ENCODE data around the gene SEMA6A. TPM values are rescaled to one million over a fixed set of nuclear protein-coding genes. Genes with fewer than 3 reads are reported as not detected.

SEMA6A gene
- total RNA-seq, 1 experiment from 2014 or later: 2.1 TPM

DNA sequence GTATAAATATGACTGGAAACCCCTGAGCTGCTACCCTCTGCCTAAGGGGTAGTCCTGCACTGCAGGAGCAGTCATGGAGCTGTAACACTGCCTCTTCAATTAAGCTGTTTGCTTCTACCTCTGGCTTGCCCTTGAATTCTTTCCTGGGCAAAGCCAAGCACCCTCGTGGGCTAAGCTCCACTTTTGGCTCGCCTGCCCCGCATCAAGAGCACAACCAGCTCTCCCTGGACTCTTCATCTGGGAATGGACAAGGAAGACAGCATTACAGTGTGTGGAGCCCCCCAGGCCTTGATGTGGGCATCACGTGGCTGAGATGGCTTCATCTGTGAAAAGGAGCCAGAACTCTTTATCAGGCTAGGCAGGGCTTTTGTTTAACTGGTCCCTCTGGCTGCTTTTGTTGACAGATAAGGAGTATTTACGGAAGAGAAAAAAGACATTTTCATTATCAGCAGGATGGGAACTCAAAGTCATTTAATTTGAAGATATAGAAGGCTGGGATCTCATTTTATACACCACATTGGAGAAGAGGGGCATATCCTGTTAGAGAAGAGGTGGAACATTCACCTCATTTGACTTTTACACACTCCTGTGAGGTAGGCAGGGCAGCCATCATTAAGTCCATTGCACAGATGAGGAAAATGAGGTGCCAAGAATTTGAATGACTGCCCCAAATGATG, 137.8 kb downstream of the SEMA6A start:
- H3K9me3 Mint-ChIP-seq (ENCODE audit: unreplicated experiment): no peaks in the 10 kb centered on the region
- no peak for TF ChIP-seq CTCF (IDR thresholded peaks at IDR 0.05; ENCODE audit: unreplicated experiment)
- ChIA-PET CTCF (no interaction called here), POLR2A (no interaction called here)
- no peak overlapping the region for H3K27ac Mint-ChIP-seq (ENCODE audit: low read depth, unreplicated experiment)
- H3K27me3 Mint-ChIP-seq (ENCODE audit: insufficient read depth, unreplicated experiment): no peaks in the 10 kb centered on the region
- H3K4me1 Mint-ChIP-seq (ENCODE audit: insufficient read depth, unreplicated experiment): no peaks in the 10 kb centered on the region
- H3K4me3 Mint-ChIP-seq (ENCODE audit: unreplicated experiment): no peak overlapping the region
- intact Hi-C loops (cut with micrococcal nuclease): no loop called here
- no TSS peak for BruUV-seq (replicated peaks)
- no peak for DNase-seq (ENCODE audit: unreplicated experiment)
- H3K36me3 Mint-ChIP-seq (ENCODE audit: insufficient read depth, unreplicated experiment): no peaks in the 10 kb centered on the region

DNA sequence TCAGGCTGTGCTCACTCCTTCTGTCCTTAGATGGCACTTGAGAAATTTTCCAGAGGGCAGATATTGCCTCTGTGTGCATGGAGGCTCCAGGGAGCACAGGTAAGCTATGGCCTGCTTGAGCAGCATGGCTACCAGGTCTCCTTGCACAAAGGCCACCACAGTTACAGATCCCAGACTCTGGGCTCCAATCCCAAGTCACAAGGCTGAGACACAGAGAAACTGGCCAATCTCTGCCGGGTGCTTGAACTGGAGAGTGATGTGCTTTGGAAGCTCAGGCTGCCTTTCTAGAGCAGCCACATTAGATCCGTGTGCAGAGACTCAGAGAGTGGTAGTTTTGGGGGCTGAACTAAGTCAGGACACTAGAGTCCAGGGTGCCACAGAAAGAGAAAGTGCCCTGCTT, 145.7 kb downstream of the SEMA6A start:
- CTCF ChIA-PET: interaction anchor here (0.7 kb wide), 1 partner anchor 157 kb away, joined by 3 read pairs; no protein-coding TSS in a partner anchor

DNA sequence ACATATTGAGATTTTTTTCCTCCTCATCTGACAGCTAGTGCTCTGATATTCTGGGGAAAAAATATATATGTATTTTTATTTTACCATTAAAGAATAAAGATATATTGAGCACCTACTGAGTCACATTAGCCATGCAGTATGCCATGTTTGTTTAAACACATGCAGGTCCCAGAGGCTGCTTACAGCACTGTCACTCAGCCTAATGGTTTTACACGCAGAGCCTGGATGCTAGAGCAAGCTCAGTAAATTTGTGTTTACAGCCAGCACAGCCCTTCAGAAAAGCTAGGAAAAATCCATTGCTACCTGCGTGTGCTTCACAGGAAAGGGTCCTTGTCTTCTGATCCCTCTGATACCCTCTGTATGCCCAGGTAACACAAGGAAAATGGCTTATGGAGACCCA, 146.2 kb downstream of the SEMA6A start:
- no TSS peak for BruUV-seq (replicated peaks)
- no peaks in the 10 kb centered on the region for H3K27me3 Mint-ChIP-seq (ENCODE audit: insufficient read depth, unreplicated experiment)
- H3K36me3 Mint-ChIP-seq (ENCODE audit: insufficient read depth, unreplicated experiment): no peaks in the 10 kb centered on the region
- ChIA-PET POLR2A (no interaction called here), CTCF (interaction anchor here (0.7 kb wide), 1 partner anchor 157 kb away, joined by 3 read pairs; no protein-coding TSS in a partner anchor)
- H3K9me3 Mint-ChIP-seq (ENCODE audit: unreplicated experiment): no peaks in the 10 kb centered on the region
- TF ChIP-seq CTCF (IDR thresholded peaks at IDR 0.05; ENCODE audit: unreplicated experiment): no peak
- no peaks in the 10 kb centered on the region for H3K4me1 Mint-ChIP-seq (ENCODE audit: insufficient read depth, unreplicated experiment)
- H3K27ac Mint-ChIP-seq (ENCODE audit: low read depth, unreplicated experiment): no peak overlapping the region
- no peak for DNase-seq (ENCODE audit: unreplicated experiment)
- intact Hi-C loops (cut with micrococcal nuclease): no loop called here
- no peak overlapping the region for H3K4me3 Mint-ChIP-seq (ENCODE audit: unreplicated experiment)

More for the DNA sequence above, 145.7 kb downstream of the SEMA6A start:
- Mint-ChIP-seq H3K4me3 (ENCODE audit: unreplicated experiment) (no peak overlapping the region), H3K27me3 (ENCODE audit: insufficient read depth, unreplicated experiment) (no peaks in the 10 kb centered on the region), H3K27ac (ENCODE audit: low read depth, unreplicated experiment) (no peak overlapping the region), H3K36me3 (ENCODE audit: insufficient read depth, unreplicated experiment) (no peaks in the 10 kb centered on the region), H3K4me1 (ENCODE audit: insufficient read depth, unreplicated experiment) (no peaks in the 10 kb centered on the region), H3K9me3 (ENCODE audit: unreplicated experiment) (no peaks in the 10 kb centered on the region)
- no peak for DNase-seq (ENCODE audit: unreplicated experiment)
- POLR2A ChIA-PET: no interaction called here
- no peak for TF ChIP-seq CTCF (IDR thresholded peaks at IDR 0.05; ENCODE audit: unreplicated experiment)
- intact Hi-C loops (cut with micrococcal nuclease): no loop called here
- BruUV-seq (replicated peaks): no TSS peak

DNA sequence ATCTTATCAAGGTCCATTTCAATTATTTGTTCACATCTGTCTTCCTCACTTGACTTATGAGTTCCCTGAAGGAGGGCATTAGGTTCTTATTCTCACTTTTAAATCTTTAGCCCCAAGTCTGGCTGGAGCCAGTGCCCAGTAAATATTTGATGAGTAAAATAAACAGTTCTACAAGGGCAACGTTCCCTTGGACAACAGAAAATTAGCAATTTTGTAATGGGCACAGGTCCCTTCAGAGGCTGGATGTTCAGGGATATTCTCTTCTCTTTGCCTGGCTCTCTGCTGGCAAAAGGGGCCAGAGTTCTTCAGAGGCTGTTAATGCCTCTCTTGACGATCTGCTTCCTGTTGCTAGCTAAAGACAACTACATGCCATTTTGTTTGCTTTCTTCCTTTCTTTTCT, 149.7 kb downstream of the SEMA6A start:
- intact Hi-C loops (cut with micrococcal nuclease): no loop called here
- H3K36me3 Mint-ChIP-seq (ENCODE audit: insufficient read depth, unreplicated experiment): no peaks in the 10 kb centered on the region
- ChIA-PET CTCF (no interaction called here), POLR2A (no interaction called here)
- BruUV-seq (replicated peaks): no TSS peak
- no peaks in the 10 kb centered on the region for H3K4me1 Mint-ChIP-seq (ENCODE audit: insufficient read depth, unreplicated experiment)
- H3K4me3 Mint-ChIP-seq (ENCODE audit: unreplicated experiment): no peak overlapping the region
- H3K9me3 Mint-ChIP-seq (ENCODE audit: unreplicated experiment): no peaks in the 10 kb centered on the region
- H3K27ac Mint-ChIP-seq (ENCODE audit: low read depth, unreplicated experiment): no peak overlapping the region
- H3K27me3 Mint-ChIP-seq (ENCODE audit: insufficient read depth, unreplicated experiment): no peaks in the 10 kb centered on the region
- TF ChIP-seq CTCF (IDR thresholded peaks at IDR 0.05; ENCODE audit: unreplicated experiment): no peak
- DNase-seq (ENCODE audit: unreplicated experiment): no peak

All from MCF 10A (cell line).